HFFc6 (cell line): ENCODE results near the gene NUMBL. TPM values are rescaled to one million over a fixed set of nuclear protein-coding genes. Genes with fewer than 3 reads are reported as not detected.

Experiments used
- DNase-seq: peaks from one replicate; pipeline ENCODE4 v3.0.0-alpha.2; 2018
- H3K27ac Mint-ChIP-seq: 2 replicates; pipeline ENCODE4 v1.8.0; 2020; ENCODE audit warnings: mild to moderate bottlenecking, mixed read lengths
- H3K27me3 Mint-ChIP-seq: 2 replicates; pipeline ENCODE4 v1.8.0; 2021; ENCODE audit warnings: mild to moderate bottlenecking, moderate library complexity, mixed read lengths; ENCODE audit not compliant: insufficient read depth
- H3K36me3 Mint-ChIP-seq: 2 replicates; pipeline ENCODE4 v1.8.0; 2021; ENCODE audit warnings: low read depth, mixed read lengths
- H3K4me1 Mint-ChIP-seq: 2 replicates; pipeline ENCODE4 v1.8.0; 2020; ENCODE audit warnings: low read depth, mixed read lengths
- H3K4me3 Mint-ChIP-seq: 2 replicates; pipeline ENCODE4 v1.8.0; 2020; ENCODE audit warnings: mild to moderate bottlenecking, moderate library complexity, mixed read lengths
- H3K9me3 Mint-ChIP-seq: 2 replicates; pipeline ENCODE4 v1.8.0; 2020; ENCODE audit warnings: mild to moderate bottlenecking, mixed read lengths
- total RNA-seq, 6 experiments: library from RNA; stranded (reverse); fragmentation: NEBNext Ultra II Directional; extraction: Animal tissue kit (Norgen Biotek cat#: 25700); gene quantifications; 2 replicates in 1 of 6; 3 replicates in 5 of 6; pipeline ENCODE4 v1.2.3, GENCODE V29; 2021
- TF ChIP-seq, protein P1 (sequence below): fragments of 200-600 bp; sonication (generic); IDR thresholded peaks from 2 replicates; pipeline ENCODE4 v1.5.0; 2021; ENCODE audit warnings: antibody characterized with exemption, mild to moderate bottlenecking

NUMBL gene
- total RNA-seq, 6 experiments from 2014 or later: 49.1 to 58.3 (median 53.6) TPM

DNA sequence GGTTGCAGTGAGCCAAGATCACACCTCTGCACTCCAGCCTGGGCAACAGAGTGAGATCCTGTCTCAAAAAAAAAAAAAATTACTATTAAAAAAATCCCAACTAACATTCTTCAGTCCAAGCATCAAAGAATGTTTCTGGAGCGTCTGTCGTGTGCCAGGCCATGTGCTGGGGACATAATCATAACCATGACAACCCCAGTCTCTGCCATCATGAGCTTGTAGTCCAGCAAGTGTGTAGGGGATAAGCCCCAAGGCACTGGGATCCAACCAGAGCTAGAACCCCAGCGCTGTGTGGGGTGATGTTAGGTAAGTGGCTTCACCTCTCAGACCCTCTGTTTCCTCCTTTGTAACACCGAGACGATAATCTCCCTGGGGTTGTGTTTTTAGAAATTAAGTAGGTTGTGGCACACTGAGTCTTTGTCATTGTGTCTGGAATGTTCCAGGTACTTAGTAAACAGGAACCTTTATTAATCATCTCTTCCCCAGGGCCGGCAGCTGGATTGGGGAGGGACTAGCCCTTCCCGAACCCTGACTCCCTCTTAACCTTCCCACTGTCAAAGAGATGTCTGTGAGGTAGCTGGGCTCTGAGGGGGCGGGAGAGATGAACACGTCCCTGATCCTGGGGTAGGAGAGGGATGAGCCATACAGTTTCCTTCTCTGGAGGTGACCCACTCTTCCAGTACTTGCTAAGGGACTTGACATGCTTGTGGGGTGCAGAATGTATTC lies 31.6 kb upstream of the NUMBL start:
- no peaks in the 10 kb centered on the region for H3K9me3 Mint-ChIP-seq
- TF ChIP-seq, protein P1, sequence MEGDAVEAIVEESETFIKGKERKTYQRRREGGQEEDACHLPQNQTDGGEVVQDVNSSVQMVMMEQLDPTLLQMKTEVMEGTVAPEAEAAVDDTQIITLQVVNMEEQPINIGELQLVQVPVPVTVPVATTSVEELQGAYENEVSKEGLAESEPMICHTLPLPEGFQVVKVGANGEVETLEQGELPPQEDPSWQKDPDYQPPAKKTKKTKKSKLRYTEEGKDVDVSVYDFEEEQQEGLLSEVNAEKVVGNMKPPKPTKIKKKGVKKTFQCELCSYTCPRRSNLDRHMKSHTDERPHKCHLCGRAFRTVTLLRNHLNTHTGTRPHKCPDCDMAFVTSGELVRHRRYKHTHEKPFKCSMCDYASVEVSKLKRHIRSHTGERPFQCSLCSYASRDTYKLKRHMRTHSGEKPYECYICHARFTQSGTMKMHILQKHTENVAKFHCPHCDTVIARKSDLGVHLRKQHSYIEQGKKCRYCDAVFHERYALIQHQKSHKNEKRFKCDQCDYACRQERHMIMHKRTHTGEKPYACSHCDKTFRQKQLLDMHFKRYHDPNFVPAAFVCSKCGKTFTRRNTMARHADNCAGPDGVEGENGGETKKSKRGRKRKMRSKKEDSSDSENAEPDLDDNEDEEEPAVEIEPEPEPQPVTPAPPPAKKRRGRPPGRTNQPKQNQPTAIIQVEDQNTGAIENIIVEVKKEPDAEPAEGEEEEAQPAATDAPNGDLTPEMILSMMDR: no peak
- peak overlapping the region; percentile 73 for H3K4me3 Mint-ChIP-seq
- peaks cover 50% of the 10 kb centered on the region for H3K4me1 Mint-ChIP-seq
- H3K27me3 Mint-ChIP-seq: peaks cover 2% of the 10 kb centered on the region
- DNase-seq: peak; percentile 47
- peak overlapping the region; percentile 82 for H3K27ac Mint-ChIP-seq
- peaks cover 26% of the 10 kb centered on the region; the same call in 1 of the 2 replicates for H3K36me3 Mint-ChIP-seq

DNA sequence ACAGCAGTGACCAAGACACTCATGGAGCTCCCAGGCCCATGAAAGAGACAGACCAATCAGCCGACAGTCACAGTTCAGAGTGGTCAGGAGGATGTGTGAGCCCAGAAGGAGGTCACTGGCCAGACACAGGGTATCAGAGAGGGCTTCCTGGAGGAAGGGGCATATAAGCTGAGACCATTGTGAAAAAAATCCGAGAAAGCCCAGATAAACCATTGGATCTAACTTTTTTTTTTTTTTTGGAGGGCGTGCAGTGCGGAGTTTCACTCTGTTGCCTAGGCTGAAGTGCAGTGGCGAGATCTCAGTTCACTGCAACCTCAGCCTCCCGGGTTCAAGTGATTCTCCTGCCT lies 30.7 kb upstream of the NUMBL start:
- H3K27me3 Mint-ChIP-seq: peaks cover 2% of the 10 kb centered on the region
- TF ChIP-seq, protein P1: no peak
- no peaks in the 10 kb centered on the region for H3K9me3 Mint-ChIP-seq
- peak overlapping the region; percentile 97 for H3K4me3 Mint-ChIP-seq
- peak overlapping the region; percentile 80 for H3K27ac Mint-ChIP-seq
- H3K36me3 Mint-ChIP-seq: peaks cover 26% of the 10 kb centered on the region; the same call in 1 of the 2 replicates
- peaks cover 54% of the 10 kb centered on the region for H3K4me1 Mint-ChIP-seq
- no peak for DNase-seq

DNA sequence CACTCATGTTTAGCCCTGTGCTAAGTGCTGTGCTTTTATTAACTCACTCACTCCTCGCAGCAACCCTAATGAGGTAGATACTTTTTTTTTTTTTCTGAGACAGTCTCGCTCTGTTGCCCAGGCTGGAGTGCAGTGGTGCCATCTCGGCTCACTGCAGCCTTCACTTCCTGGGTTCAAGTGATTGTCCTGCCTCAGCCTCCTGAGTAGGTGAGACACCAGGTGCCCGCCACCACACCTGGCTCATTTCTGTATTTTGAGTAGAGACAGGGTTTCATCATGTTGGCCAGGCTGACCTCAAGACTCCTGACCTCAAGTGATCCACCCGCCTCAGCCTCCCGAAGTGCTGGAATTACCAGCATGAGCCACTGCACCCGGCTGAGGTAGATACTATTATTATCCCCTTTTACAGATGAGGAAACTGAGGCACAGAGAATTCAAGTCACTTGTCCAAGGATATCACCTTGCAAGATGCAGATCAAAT lies 29.0 kb upstream of the NUMBL start:
- TF ChIP-seq, protein P1: no peak
- Mint-ChIP-seq H3K4me1 (peaks cover 67% of the 10 kb centered on the region), H3K36me3 (peaks cover 26% of the 10 kb centered on the region; the same call in 1 of the 2 replicates), H3K27ac (peak overlapping the region; percentile 94), H3K9me3 (no peaks in the 10 kb centered on the region), H3K27me3 (peaks cover 5% of the 10 kb centered on the region), H3K4me3 (peak overlapping the region; percentile 97)
- DNase-seq: no peak

DNA sequence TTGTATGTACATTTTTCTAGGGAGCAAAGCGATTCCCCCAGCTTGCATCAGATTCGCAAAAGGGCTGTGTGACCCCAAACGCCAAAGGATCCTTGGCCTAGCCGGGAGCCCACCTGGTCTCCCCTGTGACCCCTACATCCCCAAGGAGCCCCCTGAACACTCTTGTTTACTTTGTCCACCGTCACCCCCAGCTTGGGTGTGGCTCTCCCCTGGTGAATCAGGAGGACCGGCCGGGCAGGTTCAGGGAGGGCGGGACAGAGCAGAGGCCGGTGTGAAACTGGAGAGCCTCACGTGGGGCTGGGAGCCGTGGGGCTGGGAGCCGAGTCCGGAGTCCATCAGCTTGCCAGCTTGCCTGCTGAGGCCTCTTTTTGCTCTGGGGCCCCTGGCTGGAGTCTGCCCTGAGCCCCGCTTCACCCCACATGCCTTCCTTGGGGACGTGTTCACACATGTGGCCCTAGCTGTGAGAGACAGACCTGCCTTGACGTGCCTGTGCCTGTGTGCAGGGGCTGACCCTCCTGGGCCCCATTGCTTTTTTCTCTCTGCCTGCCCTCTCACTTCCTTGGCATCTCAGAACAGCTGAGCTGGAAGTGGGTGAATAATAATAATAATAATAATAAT lies 28.4 kb upstream of the NUMBL start:
- TF ChIP-seq, protein P1: no peak
- Mint-ChIP-seq H3K4me1 (peaks cover 72% of the 10 kb centered on the region), H3K9me3 (no peaks in the 10 kb centered on the region), H3K36me3 (peaks cover 25% of the 10 kb centered on the region; the same call in 1 of the 2 replicates), H3K27ac (peak overlapping the region; percentile 94), H3K4me3 (peak overlapping the region; percentile 97), H3K27me3 (peaks cover 5% of the 10 kb centered on the region)
- peak; percentile 49 for DNase-seq

DNA sequence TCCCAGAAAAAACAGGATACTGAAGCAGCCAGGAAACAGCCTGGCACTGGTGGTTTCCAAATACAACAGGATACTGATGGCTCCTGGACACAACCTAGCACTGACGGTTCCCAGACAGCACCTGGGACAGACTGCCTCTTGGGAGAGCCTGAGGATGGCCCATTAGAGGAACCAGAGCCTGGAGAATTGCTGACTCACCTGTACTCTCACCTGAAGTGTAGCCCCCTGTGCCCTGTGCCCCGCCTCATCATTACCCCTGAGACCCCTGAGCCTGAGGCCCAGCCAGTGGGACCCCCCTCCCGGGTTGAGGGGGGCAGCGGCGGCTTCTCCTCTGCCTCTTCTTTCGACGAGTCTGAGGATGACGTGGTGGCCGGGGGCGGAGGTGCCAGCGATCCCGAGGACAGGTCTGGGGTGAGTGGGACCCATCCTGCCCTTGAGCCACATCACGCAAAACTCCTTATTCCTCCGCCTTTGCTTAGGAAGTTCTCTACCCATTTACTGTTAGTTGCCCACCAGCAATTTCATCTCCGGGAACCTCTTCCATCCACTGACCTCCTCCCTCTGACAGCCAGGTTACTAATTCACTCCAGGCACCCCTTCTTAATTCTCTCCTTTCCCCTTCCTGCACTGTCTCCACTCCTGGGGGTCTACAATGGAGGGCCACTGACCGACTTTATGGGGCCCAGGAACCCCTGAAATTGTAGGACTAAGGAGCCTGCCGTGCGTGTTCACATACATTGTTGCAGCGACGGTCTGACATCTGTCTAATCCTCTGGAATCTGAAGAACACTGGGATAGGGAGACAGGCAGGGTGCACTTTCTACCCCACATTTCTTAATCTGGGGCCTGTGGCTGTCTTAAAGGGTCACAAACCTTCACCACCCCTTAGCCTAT lies 27.7 kb upstream of the NUMBL start:
- H3K27ac Mint-ChIP-seq: peak overlapping the region; percentile 94
- TF ChIP-seq, protein P1: no peak
- peak overlapping the region; percentile 97 for H3K4me3 Mint-ChIP-seq
- peaks cover 3% of the 10 kb centered on the region for H3K27me3 Mint-ChIP-seq
- DNase-seq: no peak
- H3K36me3 Mint-ChIP-seq: peaks cover 17% of the 10 kb centered on the region; the same call in 1 of the 2 replicates
- peaks cover 68% of the 10 kb centered on the region for H3K4me1 Mint-ChIP-seq
- no peaks in the 10 kb centered on the region for H3K9me3 Mint-ChIP-seq
